Esophagus squamous epithelium (tissue), 4 donors: ENCODE data around the gene KNSTRN.

Source experiments
- POLR2A ChIP-seq, 4 donors: fragments of 450-650 bp; IDR thresholded peaks; one replicate each; pipeline ENCODE4 v1.6.1; 2017; ENCODE audit warnings: antibody characterized with exemption in 4 of 4, mild to moderate bottlenecking in 4 of 4, moderate library complexity in 3 of 4
- TF ChIP-seq, protein P1 (sequence below), 6 experiments: fragments of 450-650 bp in 4 of 6; fragments of 200-600 bp in 2 of 6; sonication (generic) in 2 of 6; IDR thresholded peaks; one replicate each; pipeline ENCODE4 v1.5.1; 2016 to 2019; ENCODE audit warnings: antibody characterized with exemption in 6 of 6, mild to moderate bottlenecking in 4 of 6, moderate library complexity in 4 of 6

DNA sequence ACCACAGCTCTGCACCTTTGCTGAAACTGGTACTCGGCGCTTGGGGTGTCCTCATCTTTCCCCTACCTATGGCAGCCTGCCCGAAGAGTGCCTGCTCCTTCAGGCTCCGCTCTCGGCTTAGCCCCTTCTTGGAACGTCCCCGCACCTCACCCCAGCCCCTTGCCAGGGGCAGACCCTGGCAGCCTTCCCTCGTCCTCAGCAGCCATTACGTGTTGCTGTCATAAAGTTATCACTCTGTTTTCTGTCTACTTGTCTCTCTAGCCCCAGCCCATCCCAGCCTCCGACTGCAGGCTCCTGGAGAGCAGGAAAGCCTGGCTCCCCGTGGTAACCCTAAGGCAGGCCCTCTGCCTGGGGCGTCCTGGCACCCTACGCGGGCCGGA is 53.2 kb downstream of the KNSTRN start:
- TF ChIP-seq, protein P1, sequence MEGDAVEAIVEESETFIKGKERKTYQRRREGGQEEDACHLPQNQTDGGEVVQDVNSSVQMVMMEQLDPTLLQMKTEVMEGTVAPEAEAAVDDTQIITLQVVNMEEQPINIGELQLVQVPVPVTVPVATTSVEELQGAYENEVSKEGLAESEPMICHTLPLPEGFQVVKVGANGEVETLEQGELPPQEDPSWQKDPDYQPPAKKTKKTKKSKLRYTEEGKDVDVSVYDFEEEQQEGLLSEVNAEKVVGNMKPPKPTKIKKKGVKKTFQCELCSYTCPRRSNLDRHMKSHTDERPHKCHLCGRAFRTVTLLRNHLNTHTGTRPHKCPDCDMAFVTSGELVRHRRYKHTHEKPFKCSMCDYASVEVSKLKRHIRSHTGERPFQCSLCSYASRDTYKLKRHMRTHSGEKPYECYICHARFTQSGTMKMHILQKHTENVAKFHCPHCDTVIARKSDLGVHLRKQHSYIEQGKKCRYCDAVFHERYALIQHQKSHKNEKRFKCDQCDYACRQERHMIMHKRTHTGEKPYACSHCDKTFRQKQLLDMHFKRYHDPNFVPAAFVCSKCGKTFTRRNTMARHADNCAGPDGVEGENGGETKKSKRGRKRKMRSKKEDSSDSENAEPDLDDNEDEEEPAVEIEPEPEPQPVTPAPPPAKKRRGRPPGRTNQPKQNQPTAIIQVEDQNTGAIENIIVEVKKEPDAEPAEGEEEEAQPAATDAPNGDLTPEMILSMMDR (IDR thresholded peaks at IDR 0.05): no peak
- TF ChIP-seq POLR2A (IDR thresholded peaks at IDR 0.05): no peak
